Measurements from ENCODE around the gene CNNM4. TPM values are rescaled to one million over a fixed set of nuclear protein-coding genes. Genes with fewer than 3 reads are reported as not detected.

Gene CNNM4
- polyA plus RNA-seq, 4 donors: 1.6 to 30.0 (median 6.8) TPM

DNA sequence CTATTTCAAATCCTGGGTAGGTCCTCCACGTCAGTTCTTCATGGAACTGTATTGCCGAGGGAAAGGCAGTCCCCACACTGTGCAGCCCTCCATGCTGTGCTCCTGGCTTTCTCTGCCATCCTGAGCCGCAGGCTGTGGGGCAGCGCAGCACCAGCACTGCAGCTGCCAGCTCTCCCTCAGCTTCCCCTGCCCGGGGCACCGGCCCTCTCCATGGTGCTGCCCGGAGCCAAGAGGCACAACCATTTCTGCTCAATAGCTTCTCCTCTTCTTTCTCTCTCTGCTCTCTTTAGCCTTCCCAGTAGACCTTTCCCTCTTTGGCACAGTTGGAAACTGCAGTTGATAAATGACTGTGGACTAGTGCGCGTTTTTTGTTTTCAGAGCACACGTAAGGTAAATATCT, 71.0 kb downstream of the CNNM4 start:
- Histone ChIP-seq H3K4me1 (ENCODE audit: control insufficient read depth in 3 of 3, insufficient read depth in 2 of 3, low read depth in 1 of 3, low read length in 2 of 3) (peaks cover 0 to 13% (median 5%) of the 10 kb centered on the region in 3 donors), H3K4me3 (ENCODE audit: low read depth in 1 of 3, low read length in 3 of 3) (no peak overlapping the region), H3K27ac (ENCODE audit: low read depth in 1 of 3, low read length in 2 of 3) (peak overlapping the region in 1 of 3 donors; percentile 26), H3K9me3 (ENCODE audit: control insufficient read depth in 2 of 2, insufficient read depth in 1 of 2, low read depth in 1 of 2, low read length in 1 of 2) (no peaks in the 10 kb centered on the region), H3K27me3 (ENCODE audit: control insufficient read depth in 3 of 3, insufficient read depth in 3 of 3, low read length in 3 of 3) (no peaks in the 10 kb centered on the region), H3K36me3 (ENCODE audit: control insufficient read depth in 3 of 3, insufficient read depth in 2 of 3, low read depth in 1 of 3, low read length in 3 of 3) (peaks cover 14 to 69% (median 19%) of the 10 kb centered on the region in 3 donors)
- WGBS, 3 donors: 77 to 85% (median 83%) methylated on average over 10 of the region's 10 CpGs
- DNase-seq (no peak), FAIRE-seq (no peak)

DNA sequence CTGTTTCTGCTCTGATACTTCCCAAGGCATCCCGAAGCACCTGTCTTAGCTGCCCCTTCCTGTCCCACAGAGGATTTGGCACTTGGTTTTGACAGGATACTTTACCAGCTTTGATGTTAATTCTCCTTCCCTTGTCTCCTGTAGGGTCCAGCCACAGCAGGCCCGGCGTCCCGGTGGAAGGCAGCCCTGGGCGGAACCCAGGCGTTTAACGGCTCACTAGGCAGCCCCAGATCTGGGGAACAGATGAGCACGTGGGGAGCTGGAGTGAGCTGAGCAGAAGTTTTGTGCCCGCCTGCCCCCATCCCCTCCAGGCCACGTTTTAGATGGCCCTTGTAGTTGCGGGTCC, 71.7 kb downstream of the CNNM4 start:
- Histone ChIP-seq H3K36me3 (ENCODE audit: control insufficient read depth in 3 of 3, insufficient read depth in 2 of 3, low read depth in 1 of 3, low read length in 3 of 3) (peaks cover 14 to 65% (median 16%) of the 10 kb centered on the region in 3 donors), H3K4me1 (ENCODE audit: control insufficient read depth in 3 of 3, insufficient read depth in 2 of 3, low read depth in 1 of 3, low read length in 2 of 3) (peaks cover 0 to 13% (median 5%) of the 10 kb centered on the region in 3 donors), H3K27ac (ENCODE audit: low read depth in 1 of 3, low read length in 2 of 3) (peak overlapping the region in 1 of 3 donors; percentile 14), H3K4me3 (ENCODE audit: low read depth in 1 of 3, low read length in 3 of 3) (no peak overlapping the region), H3K27me3 (ENCODE audit: control insufficient read depth in 3 of 3, insufficient read depth in 3 of 3, low read length in 3 of 3) (no peaks in the 10 kb centered on the region), H3K9me3 (ENCODE audit: control insufficient read depth in 2 of 2, insufficient read depth in 1 of 2, low read depth in 1 of 2, low read length in 1 of 2) (no peaks in the 10 kb centered on the region)
- DNase-seq: no peak
- no peak for FAIRE-seq
- WGBS, 3 donors: 69 to 77% (median 74%) methylated on average over 11 of the region's 11 CpGs

DNA sequence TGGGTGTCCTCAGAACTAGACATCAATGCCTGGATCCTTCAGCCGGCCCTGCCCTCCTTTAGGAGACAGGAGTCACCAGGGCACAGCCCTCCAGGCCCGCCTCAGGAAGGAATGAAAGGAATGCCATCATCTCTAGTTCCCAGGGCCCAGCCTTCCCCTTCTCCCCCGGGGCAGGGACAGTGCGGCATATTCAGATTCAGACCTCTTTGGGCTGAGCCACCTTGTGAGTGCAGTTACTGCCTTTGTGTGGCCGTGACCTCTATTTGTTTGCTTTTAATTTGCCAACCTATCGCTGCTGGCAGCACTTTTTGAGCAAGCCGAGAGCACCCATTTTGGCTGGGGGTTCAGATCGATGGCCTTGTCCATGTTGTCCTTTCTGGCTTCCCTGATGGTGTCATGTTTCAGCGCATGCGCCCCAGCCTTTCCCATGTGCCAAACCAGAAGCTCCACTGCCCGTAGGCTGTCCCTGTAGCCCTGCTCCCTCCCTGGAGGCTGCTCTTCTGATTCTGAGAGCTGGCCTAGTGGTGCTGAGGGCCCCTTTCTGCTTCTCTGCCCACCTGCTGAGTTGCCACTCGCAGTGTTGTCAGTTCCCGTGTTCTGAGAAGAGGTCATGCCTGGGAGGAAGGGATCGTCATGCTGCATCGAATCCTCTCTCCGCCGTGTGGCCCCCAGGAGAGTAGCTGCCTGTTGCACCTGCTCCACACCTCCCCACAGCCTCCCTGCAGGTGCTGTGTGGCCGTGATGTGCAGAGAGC, 72.2 kb downstream of the CNNM4 start:
- Histone ChIP-seq H3K4me3 (ENCODE audit: low read depth in 1 of 3, low read length in 3 of 3) (no peak overlapping the region), H3K4me1 (ENCODE audit: control insufficient read depth in 3 of 3, insufficient read depth in 2 of 3, low read depth in 1 of 3, low read length in 2 of 3) (peaks cover 0 to 13% (median 5%) of the 10 kb centered on the region in 3 donors), H3K36me3 (ENCODE audit: control insufficient read depth in 3 of 3, insufficient read depth in 2 of 3, low read depth in 1 of 3, low read length in 3 of 3) (peaks cover 11 to 65% (median 14%) of the 10 kb centered on the region in 3 donors), H3K27me3 (ENCODE audit: control insufficient read depth in 3 of 3, insufficient read depth in 3 of 3, low read length in 3 of 3) (no peaks in the 10 kb centered on the region), H3K9me3 (ENCODE audit: control insufficient read depth in 2 of 2, insufficient read depth in 1 of 2, low read depth in 1 of 2, low read length in 1 of 2) (no peaks in the 10 kb centered on the region), H3K27ac (ENCODE audit: low read depth in 1 of 3, low read length in 2 of 3) (peak overlapping the region in 2 of 3 donors; percentile 52 to 63)
- DNase-seq (peak in 1 of 2 donors; percentile 63), FAIRE-seq (no peak)
- 49 to 52% (median 50%) methylated on average over 18 of the region's 18 CpGs for WGBS, 3 donors

GRCh38 chr2:96835830-96836229, 75.1 kb downstream of the CNNM4 start:
- peak in 1 of 2 donors; percentile 54 for DNase-seq
- Histone ChIP-seq H3K36me3 (ENCODE audit: control insufficient read depth in 3 of 3, insufficient read depth in 2 of 3, low read depth in 1 of 3, low read length in 3 of 3) (peaks cover 6 to 63% (median 14%) of the 10 kb centered on the region in 3 donors), H3K4me3 (ENCODE audit: low read depth in 1 of 3, low read length in 3 of 3) (no peak overlapping the region), H3K27ac (ENCODE audit: low read depth in 1 of 3, low read length in 2 of 3) (no peak overlapping the region), H3K4me1 (ENCODE audit: control insufficient read depth in 3 of 3, insufficient read depth in 2 of 3, low read depth in 1 of 3, low read length in 2 of 3) (peaks cover 0 to 16% (median 5%) of the 10 kb centered on the region in 3 donors), H3K27me3 (ENCODE audit: control insufficient read depth in 3 of 3, insufficient read depth in 3 of 3, low read length in 3 of 3) (no peaks in the 10 kb centered on the region), H3K9me3 (ENCODE audit: control insufficient read depth in 2 of 2, insufficient read depth in 1 of 2, low read depth in 1 of 2, low read length in 1 of 2) (no peaks in the 10 kb centered on the region)
- WGBS, 3 donors: 67 to 85% (median 69%) methylated on average over 4 of the region's 4 CpGs
- FAIRE-seq: no peak

DNA sequence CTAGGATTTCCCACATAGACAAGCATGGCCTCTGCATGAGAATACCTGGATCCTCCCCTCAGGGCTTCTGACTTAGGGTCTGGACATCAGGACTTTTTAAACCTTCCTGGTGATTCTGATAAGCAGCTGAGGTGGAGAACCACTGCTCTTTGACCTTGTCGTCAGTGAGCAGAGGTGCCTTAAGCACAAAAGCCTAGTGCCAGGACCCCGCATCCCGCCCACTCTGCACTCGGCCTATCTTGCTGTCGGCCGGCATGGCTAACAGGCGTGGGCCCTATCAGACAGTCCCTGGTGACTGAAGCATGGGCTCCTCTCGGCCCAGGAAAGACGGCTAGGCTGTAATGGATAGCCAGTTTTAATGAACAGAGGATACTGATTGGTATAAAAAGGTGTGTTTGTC, 76.9 kb downstream of the CNNM4 start:
- DNase-seq (no peak), FAIRE-seq (no peak)
- no peaks in the 10 kb centered on the region for H3K9me3 ChIP-seq (ENCODE audit: control insufficient read depth in 2 of 2, insufficient read depth in 1 of 2, low read depth in 1 of 2, low read length in 1 of 2)

GRCh38 chr2:96838345-96839292, 77.9 kb downstream of the CNNM4 start:
- peak overlapping the region in 2 of 3 donors; percentile 5 to 13 for H3K27ac ChIP-seq (ENCODE audit: low read depth in 1 of 3, low read length in 2 of 3)
- H3K27me3 ChIP-seq (ENCODE audit: control insufficient read depth in 3 of 3, insufficient read depth in 3 of 3, low read length in 3 of 3): no peaks in the 10 kb centered on the region
- peaks cover 0 to 48% (median 3%) of the 10 kb centered on the region in 3 donors for H3K36me3 ChIP-seq (ENCODE audit: control insufficient read depth in 3 of 3, insufficient read depth in 2 of 3, low read depth in 1 of 3, low read length in 3 of 3)
- FAIRE-seq (no peak), DNase-seq (no peak)
- H3K4me1 ChIP-seq (ENCODE audit: control insufficient read depth in 3 of 3, insufficient read depth in 2 of 3, low read depth in 1 of 3, low read length in 2 of 3): peaks cover 0 to 3% (median 0%) of the 10 kb centered on the region in 3 donors
- H3K9me3 ChIP-seq (ENCODE audit: control insufficient read depth in 2 of 2, insufficient read depth in 1 of 2, low read depth in 1 of 2, low read length in 1 of 2): no peaks in the 10 kb centered on the region
- H3K4me3 ChIP-seq (ENCODE audit: low read depth in 1 of 3, low read length in 3 of 3): no peak overlapping the region
- WGBS, 3 donors: 84 to 88% (median 86%) methylated on average over 23 of the region's 23 CpGs

More for the DNA sequence above, 76.9 kb downstream of the CNNM4 start:
- Histone ChIP-seq H3K4me3 (ENCODE audit: low read depth in 1 of 3, low read length in 3 of 3) (no peak overlapping the region), H3K4me1 (ENCODE audit: control insufficient read depth in 3 of 3, insufficient read depth in 2 of 3, low read depth in 1 of 3, low read length in 2 of 3) (peaks cover 0 to 13% (median 3%) of the 10 kb centered on the region in 3 donors), H3K36me3 (ENCODE audit: control insufficient read depth in 3 of 3, insufficient read depth in 2 of 3, low read depth in 1 of 3, low read length in 3 of 3) (peaks cover 0 to 54% (median 9%) of the 10 kb centered on the region in 3 donors), H3K27ac (ENCODE audit: low read depth in 1 of 3, low read length in 2 of 3) (no peak overlapping the region), H3K27me3 (ENCODE audit: control insufficient read depth in 3 of 3, insufficient read depth in 3 of 3, low read length in 3 of 3) (no peaks in the 10 kb centered on the region)
- WGBS, 3 donors: 85 to 90% (median 88%) methylated on average over 9 of the region's 9 CpGs

- FAIRE-seq: no peak
- 40 to 54% (median 43%) methylated on average over 28 to 42 of the region's 42 CpGs for WGBS, 3 donors
- no peaks in the 10 kb centered on the region for H3K27me3 ChIP-seq (ENCODE audit: control insufficient read depth in 3 of 3, insufficient read depth in 3 of 3, low read length in 3 of 3)
- peak in 1 of 2 donors; percentile 60 for DNase-seq
- peaks cover 0 to 53% (median 2%) of the 10 kb centered on the region in 3 donors for H3K36me3 ChIP-seq (ENCODE audit: control insufficient read depth in 3 of 3, insufficient read depth in 2 of 3, low read depth in 1 of 3, low read length in 3 of 3)
- H3K9me3 ChIP-seq (ENCODE audit: control insufficient read depth in 2 of 2, insufficient read depth in 1 of 2, low read depth in 1 of 2, low read length in 1 of 2): no peaks in the 10 kb centered on the region
- peak overlapping the region in 1 of 3 donors; percentile 24 for H3K4me3 ChIP-seq (ENCODE audit: low read depth in 1 of 3, low read length in 3 of 3)
- H3K4me1 ChIP-seq (ENCODE audit: control insufficient read depth in 3 of 3, insufficient read depth in 2 of 3, low read depth in 1 of 3, low read length in 2 of 3): peaks cover 0 to 3% (median 0%) of the 10 kb centered on the region in 3 donors
- H3K27ac ChIP-seq (ENCODE audit: low read depth in 1 of 3, low read length in 2 of 3): peak overlapping the region in 2 of 3 donors; percentile 5 to 13
Measured at GRCh38 chr2:96839293-96839874, 78.7 kb downstream of the CNNM4 start.
